IMR-90 (cell line): ENCODE results near the gene SNX3. TPM values are rescaled to one million over a fixed set of nuclear protein-coding genes. Genes with fewer than 3 reads are reported as not detected.

Experiments used
- ATAC-seq: fragments of 200-7000 bp; cut with Tn5 transposase; 2 replicates; pipeline ENCODE4 v1.9.1; 2020; ENCODE audit warnings: low read depth, mild to moderate bottlenecking, moderate library complexity
- BruUV-seq: library from RNA; stranded (reverse); fragments of 400-500 nt; replicated peaks from 2 replicates; lab custom pipeline; 2021; lab: Mats Ljungman, UMichigan
- CTCF ChIA-PET: fragments of 300-600 bp; formaldehyde crosslinking; extraction: SDS; loops from one replicate; lab custom pipeline; 2021; ENCODE audit warnings: antibody characterized with exemption; lab: Yijun Ruan, JAX
- POLR2A ChIA-PET: fragments of 300-600 bp; sonication (Branson Sonifier 250); formaldehyde crosslinking; loops from one replicate; lab custom pipeline; 2022; ENCODE audit warnings: antibody characterized with exemption; ENCODE audit not compliant: unreplicated experiment; lab: Charles Lee
- DNase-seq: peaks from one replicate; pipeline ENCODE4 v3.0.0; 2013
- H2AFZ ChIP-seq: replicated peaks from 2 replicates; pipeline ENCODE3; 2013; ENCODE audit warnings: low read length, mild to moderate bottlenecking; ENCODE audit not compliant: poor library complexity
- H2AK5ac ChIP-seq: 2 replicates; pipeline ENCODE4 v1.6.1; 2013; ENCODE audit warnings: low read depth, low read length, inconsistent platforms
- H2AK9ac ChIP-seq: replicated peaks from 2 replicates; pipeline ENCODE3; 2013; ENCODE audit warnings: mild to moderate bottlenecking, low read depth, low read length, moderate library complexity; ENCODE audit not compliant: poor library complexity
- H2BK120ac ChIP-seq: 2 replicates; pipeline ENCODE4 v1.6.1; 2013; ENCODE audit warnings: low read depth, low read length, inconsistent platforms
- H2BK15ac ChIP-seq: 3 replicates; pipeline ENCODE4 v1.6.1; 2013; ENCODE audit warnings: low read depth, low read length, inconsistent platforms
- H2BK20ac ChIP-seq: 2 replicates; pipeline ENCODE4 v1.6.1; 2013; ENCODE audit warnings: low read depth, mild to moderate bottlenecking, inconsistent platforms, low read length, moderate library complexity
- H2BK5ac ChIP-seq: 2 replicates; pipeline ENCODE4 v1.6.1; 2013; ENCODE audit warnings: mild to moderate bottlenecking, low read depth, low read length, inconsistent platforms; ENCODE audit not compliant: poor library complexity, severe bottlenecking
- H3K14ac ChIP-seq: replicated peaks from 2 replicates; pipeline ENCODE4 v1.6.1; 2013; ENCODE audit warnings: low read depth, low read length, inconsistent platforms
- H3K18ac ChIP-seq: 2 replicates; pipeline ENCODE4 v1.6.1; 2013; ENCODE audit warnings: low read depth, low read length, control low read depth
- H3K23ac ChIP-seq: 2 replicates; pipeline ENCODE4 v1.6.1; 2013; ENCODE audit warnings: low read depth, low read length, inconsistent platforms
- H3K27ac ChIP-seq: 2 replicates; pipeline ENCODE4 v1.5.1; 2013; ENCODE audit warnings: mild to moderate bottlenecking, control low read depth, low read length; ENCODE audit not compliant: insufficient read depth
- H3K27me3 ChIP-seq: 2 replicates; pipeline ENCODE4 v1.6.1; 2013; ENCODE audit warnings: low read length; ENCODE audit not compliant: control insufficient read depth, insufficient read depth
- H3K36me3 ChIP-seq: 2 replicates; pipeline ENCODE4 v1.6.1; 2013; ENCODE audit warnings: low read length, mixed read lengths; ENCODE audit not compliant: control insufficient read depth, insufficient read depth
- H3K4ac ChIP-seq: 2 replicates; pipeline ENCODE4 v1.6.1; 2013; ENCODE audit warnings: low read depth, low read length, inconsistent platforms
- H3K4me1 ChIP-seq: 2 replicates; pipeline ENCODE4 v1.6.1; 2013; ENCODE audit warnings: low read length, mixed read lengths; ENCODE audit not compliant: control insufficient read depth, insufficient read depth
- H3K4me2 ChIP-seq: 2 replicates; pipeline ENCODE4 v1.6.1; 2013; ENCODE audit warnings: low read depth, mild to moderate bottlenecking, control low read depth, low read length, moderate library complexity
- H3K4me3 ChIP-seq: 2 replicates; pipeline ENCODE4 v1.5.1; 2013; ENCODE audit warnings: low read depth, mild to moderate bottlenecking, control low read depth, low read length, moderate library complexity; ENCODE audit not compliant: insufficient read depth
- H3K56ac ChIP-seq: 2 replicates; pipeline ENCODE4 v1.6.1; 2013; ENCODE audit warnings: low read length, inconsistent platforms; ENCODE audit not compliant: insufficient read depth; ENCODE audit errors: extremely low read depth
- H3K79me1 ChIP-seq, 2 experiments: 2 replicates each; pipeline ENCODE4 v1.6.1; 2013; ENCODE audit warnings: low read length in 2 of 2, inconsistent platforms in 1 of 2, low read depth in 1 of 2
- H3K9ac ChIP-seq: 2 replicates; pipeline ENCODE4 v1.6.1; 2013; ENCODE audit warnings: low read depth, low read length, control low read depth
- H3K9me1 ChIP-seq: 2 replicates; pipeline ENCODE4 v1.6.1; 2013; ENCODE audit warnings: low read length, inconsistent platforms; ENCODE audit not compliant: insufficient read depth
- H3K9me3 ChIP-seq: 2 replicates; pipeline ENCODE4 v1.6.1; 2013; ENCODE audit warnings: low read length; ENCODE audit not compliant: control insufficient read depth, insufficient read depth
- H4K20me1 ChIP-seq: 2 replicates; pipeline ENCODE4 v1.6.1; 2013; ENCODE audit warnings: low read length, inconsistent platforms; ENCODE audit not compliant: insufficient read depth
- H4K5ac ChIP-seq: 2 replicates; pipeline ENCODE4 v1.6.1; 2013; ENCODE audit warnings: mild to moderate bottlenecking, low read depth, low read length, control low read depth
- H4K8ac ChIP-seq, 2 experiments: 2 replicates each; pipeline ENCODE4 v1.6.1; 2013; ENCODE audit warnings: low read depth in 2 of 2, low read length in 2 of 2, control low read depth in 1 of 2, inconsistent platforms in 1 of 2
- H4K91ac ChIP-seq: 2 replicates; pipeline ENCODE4 v1.6.1; 2013; ENCODE audit warnings: low read depth, low read length, inconsistent platforms; ENCODE audit not compliant: insufficient read depth
- BHLHE40 ChIP-seq: fragments of 150-350 bp; IDR thresholded peaks from 2 replicates; pipeline ENCODE4 v1.6.1; 2016; ENCODE audit warnings: mild to moderate bottlenecking, low read depth, low read length
- WGBS, 2 experiments: methylation state at CpG; one replicate each; pipeline versions ENCODE4 v1.1.5 to v1.1.7; 2013; ENCODE audit warnings: missing lambda C conversion rate in 2 of 2; ENCODE audit not compliant: insufficient read length in 1 of 2; ENCODE audit errors: extremely low coverage in 2 of 2; 5-methylcytosine and 5-hydroxymethylcytosine counted together
- dilution Hi-C: fragments of 300-500 bp; cut with HindIII; formaldehyde crosslinking; loops from one replicate; pipeline ENCODE4 v1.14.3; 2018; ENCODE audit warnings: low sequenced_read_pairs; ENCODE audit not compliant: unreplicated experiment
- in situ Hi-C: fragments of 300-500 bp; cut with MboI; formaldehyde crosslinking; loops from 3 replicates; pipeline ENCODE4 v1.14.3; 2019; ENCODE audit warnings: low sequenced_read_pairs, inconsistent platforms, mixed read lengths
- intact Hi-C: fragments of 100-400 bp; cut with micrococcal nuclease; formaldehyde crosslinking; loops from 2 replicates; pipeline ENCODE4 v1.10.0; 2022
- polyA plus RNA-seq, 3 experiments: library from polyadenylated mRNA; depleted of rRNA; stranded (reverse); fragments of >200 nt; gene quantifications; 2 replicates each; pipeline ENCODE4 v1.2.3, GENCODE V29; 2012; ENCODE audit warnings: low replicate concordance in 1 of 3
- total RNA-seq: library from RNA; depleted of rRNA; stranded (reverse); fragments of >200 nt; gene quantifications from 2 replicates; pipeline ENCODE4 v1.2.3, GENCODE V29; 2012

Gene SNX3
- total and polyA plus RNA-seq, 2 of the 4 experiments (the other 2 are of a cell fraction), result 105 to 159 TPM

DNA sequence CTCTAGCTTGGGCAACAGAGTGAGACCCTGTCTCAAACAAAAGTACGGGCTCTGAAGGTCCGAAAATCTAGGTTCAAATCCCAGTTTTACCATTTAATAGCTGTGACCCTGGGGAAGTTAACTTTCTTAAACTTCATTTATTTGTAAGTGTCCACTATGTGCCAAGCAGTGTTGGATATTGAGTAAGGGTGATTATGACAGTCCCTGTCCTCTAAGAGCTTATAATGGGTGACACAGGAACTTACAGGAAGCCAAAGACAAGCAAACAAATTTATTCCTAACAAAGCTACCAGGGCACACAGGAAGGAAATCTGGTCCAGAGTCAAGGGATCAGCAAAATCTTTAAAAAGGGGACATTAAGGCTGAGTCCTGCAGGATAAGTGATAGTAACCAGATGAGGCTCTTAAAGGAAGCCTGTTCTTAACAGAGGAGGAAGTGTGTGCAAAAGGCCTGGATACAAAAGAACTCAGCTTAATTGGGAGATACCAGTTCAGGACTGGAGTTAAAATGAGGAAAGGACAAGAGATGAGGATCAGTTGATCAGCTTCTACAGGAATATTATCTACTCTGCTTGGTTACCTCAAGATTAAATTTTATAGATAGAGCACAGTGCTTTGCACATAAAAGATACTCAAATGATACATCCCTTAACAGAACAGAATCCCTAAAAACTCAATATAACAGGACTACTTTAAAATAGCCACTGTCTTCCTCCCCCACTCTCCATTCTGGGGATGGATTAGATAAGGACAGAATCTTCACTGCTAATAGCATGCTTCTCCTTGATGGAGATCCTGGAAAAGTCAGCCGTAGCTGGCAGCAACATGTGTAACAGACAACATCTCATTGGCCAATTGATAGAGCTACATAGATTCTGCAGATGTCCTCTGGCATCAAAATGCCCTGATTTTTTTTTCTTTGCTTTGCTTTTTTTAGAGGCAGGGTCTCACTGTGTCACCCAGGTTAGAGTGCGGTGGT lies 6.1 kb downstream of the SNX3 start:
- in situ Hi-C loops, result no loop called here
- no peak for TF ChIP-seq BHLHE40
- no peak overlapping the region for H3K4me2 ChIP-seq
- H2AK9ac ChIP-seq, result no peak overlapping the region
- no peak overlapping the region for H4K5ac ChIP-seq
- H2BK5ac ChIP-seq, result no peak overlapping the region
- DNase-seq, result no peak
- H4K91ac ChIP-seq, result no peak overlapping the region
- WGBS, 2 experiments, result 100% methylated on average over 1 of the region's 4 CpGs; no CpG with 5 or more reads in 1 of the 2 experiments
- H4K8ac ChIP-seq, result no peak overlapping the region
- H3K9ac ChIP-seq, result no peak overlapping the region
- no peak overlapping the region for H2BK20ac ChIP-seq
- no peaks in the 10 kb centered on the region for H3K27me3 ChIP-seq
- dilution Hi-C loops, result no loop called here
- H3K4me1 ChIP-seq, result no peaks in the 10 kb centered on the region
- no peak overlapping the region for H3K23ac ChIP-seq
- CTCF ChIA-PET, result no interaction called here
- H2AFZ ChIP-seq, result no peak overlapping the region
- H3K18ac ChIP-seq, result no peak overlapping the region
- intact Hi-C loops, result no loop called here
- no peak for ATAC-seq
- no peak overlapping the region for H2AK5ac ChIP-seq
- H3K27ac ChIP-seq, result no peak overlapping the region
- no peaks in the 10 kb centered on the region; the same call in 1 of the 2 replicates for H3K36me3 ChIP-seq
- no peaks in the 10 kb centered on the region; the same call in 1 of the 2 replicates for H3K9me1 ChIP-seq
- no peak overlapping the region for H2BK120ac ChIP-seq
- no peak overlapping the region for H3K56ac ChIP-seq
- POLR2A ChIA-PET, result interaction anchor here (0.6 kb wide), 1 partner anchor 23 kb away, joined by 4 read pairs; no protein-coding TSS in a partner anchor
- H2BK15ac ChIP-seq, result no peak overlapping the region
- BruUV-seq, result no TSS peak
- H3K4ac ChIP-seq, result no peak overlapping the region
- peaks cover 18 to 57% of the 10 kb centered on the region in 2 experiments for H3K79me1 ChIP-seq
- peaks cover 45% of the 10 kb centered on the region for H4K20me1 ChIP-seq
- no peak overlapping the region for H3K4me3 ChIP-seq
- no peak overlapping the region for H3K14ac ChIP-seq
- no peaks in the 10 kb centered on the region for H3K9me3 ChIP-seq
